Fibroblast of lung (primary cell): ENCODE measurements around the gene HNRNPA3.

Source experiments
- CTCF ChIP-seq, 2 donors: IDR thresholded peaks in 1 of 2; conservative IDR thresholded peaks in 1 of 2; 1 replicate in 1 of 2; 2 replicates in 1 of 2; pipeline ENCODE4 v1.5.1; 2011 to 2012; ENCODE audit warnings: low read length in 2 of 2, control low read depth in 1 of 2, inconsistent platforms in 1 of 2, low read depth in 1 of 2, mild to moderate bottlenecking in 1 of 2
- EZH2 ChIP-seq: IDR thresholded peaks from 2 replicates; pipeline ENCODE4 v1.5.1; 2012; ENCODE audit warnings: low read length, control low read depth, mild to moderate bottlenecking; ENCODE audit errors: missing control alignments

- no peak for TF ChIP-seq CTCF (conservative IDR thresholded peaks at IDR 0.05 in 1 of 2, IDR thresholded peaks at IDR 0.05 in 1 of 2; ENCODE audit: low read depth in 1 of 2, low read length in 2 of 2)
- TF ChIP-seq EZH2 = no peak
These were observed 47.8 kb downstream of the HNRNPA3 start for GRCh38 chr2:177260379-177260778.
